GM19043 (cell line): ENCODE data around the gene SPG7.
"Not testable (repeated sequence)": the region's sequence is repeated elsewhere in the genome, so short reads cannot be mapped to it uniquely, and the experiment has no call there.

Experiments
- ATAC-seq: cut with Tn5 transposase; IDR thresholded peaks from one replicate; pipeline ENCODE4 v1.9.1; 2021; ENCODE audit warnings: low read depth; ENCODE audit not compliant: unreplicated experiment

The SPG7 gene

GRCh38 chr16:89561142-89561883, 53.1 kb downstream of the SPG7 start:
- no peak for ATAC-seq

GRCh38 chr16:89561884-89562599, 53.8 kb downstream of the SPG7 start:
- ATAC-seq, result no peak

GRCh38 chr16:89562939-89563338, 54.7 kb downstream of the SPG7 start:
- ATAC-seq, result no peak

GRCh38 chr16:89563639-89564392, 55.6 kb downstream of the SPG7 start:
- no peak for ATAC-seq

GRCh38 chr16:89564476-89565255, 56.5 kb downstream of the SPG7 start:
- no peak for ATAC-seq

- ATAC-seq, result no peak
Observed at GRCh38 chr16:89565256-89565505, 57.0 kb downstream of the SPG7 start.

GRCh38 chr16:89565506-89566372, 57.5 kb downstream of the SPG7 start:
- ATAC-seq, result no peak

GRCh38 chr16:89567656-89568594, 59.7 kb downstream of the SPG7 start:
- no peak for ATAC-seq

GRCh38 chr16:89569506-89570341, 61.5 kb downstream of the SPG7 start:
- no peak for ATAC-seq

- ATAC-seq, result no peak
Observed at GRCh38 chr16:89570342-89570923, 62.2 kb downstream of the SPG7 start.

GRCh38 chr16:89570983-89571598, 62.9 kb downstream of the SPG7 start:
- ATAC-seq, result not testable (repeated sequence)

- no peak for ATAC-seq
Observed at GRCh38 chr16:89571636-89572035, 63.4 kb downstream of the SPG7 start.

GRCh38 chr16:89572073-89572484, 63.9 kb downstream of the SPG7 start:
- ATAC-seq, result no peak

GRCh38 chr16:89572485-89573205, 64.4 kb downstream of the SPG7 start:
- ATAC-seq, result no peak

- ATAC-seq, result no peak
Observed at GRCh38 chr16:89573826-89574680, 65.8 kb downstream of the SPG7 start.
